ENCODE results near the gene SUFU. TPM values are rescaled to one million over a fixed set of nuclear protein-coding genes. Genes with fewer than 3 reads are reported as not detected.

The SUFU gene
- total and polyA plus RNA-seq, 2 donors (not counting 1 experiment from before 2014, with no cell fraction given), result 4.8 to 13.3 TPM

- Mint-ChIP-seq H3K4me3 (no peak overlapping the region), H3K4me1 (peaks cover 36% of the 10 kb centered on the region)
Observed at GRCh38 chr10:102508506-102508905, 4.7 kb downstream of the SUFU start.

DNA sequence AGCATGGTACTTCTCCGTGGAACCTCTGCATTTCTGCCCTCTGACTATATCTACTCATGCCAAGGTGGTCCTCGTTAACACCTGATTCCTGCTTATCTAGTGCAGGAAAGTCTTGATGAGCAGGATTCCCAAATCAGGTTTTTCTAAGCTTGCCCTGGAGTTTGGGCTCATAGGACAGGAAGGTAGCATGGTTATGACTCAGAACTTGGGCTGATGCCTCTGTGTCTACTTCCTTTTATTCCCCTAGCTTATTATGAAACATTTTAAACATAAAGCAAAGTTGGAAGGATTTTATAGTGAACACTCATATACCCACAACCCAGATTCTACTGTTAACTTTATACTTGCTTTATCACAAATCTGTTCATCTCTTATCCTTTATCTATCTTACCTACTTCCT lies 5.6 kb downstream of the SUFU start:
- Histone ChIP-seq H4K20me1 (ENCODE audit: control insufficient read depth, insufficient read depth, low read length, poor library complexity, severe bottlenecking) (peaks cover 8% of the 10 kb centered on the region), H3K27ac (ENCODE audit: low read length in 2 of 2) (peak overlapping the region in 1 of 2 donors; percentile 9), H3K36me3 (replicated peaks in 1 of 2; ENCODE audit: control extremely low read depth in 1 of 2, control insufficient read depth in 1 of 2, extremely low read depth in 1 of 2, insufficient read depth in 2 of 2, low read length in 1 of 2) (peaks cover 1 to 16% of the 10 kb centered on the region in 2 experiments), H3K9me3 (ENCODE audit: control extremely low read depth in 1 of 3, control insufficient read depth in 2 of 3, insufficient read depth in 1 of 3, low read length in 2 of 3) (no peaks in the 10 kb centered on the region), H3K4me1 (ENCODE audit: control insufficient read depth in 2 of 2, insufficient read depth in 2 of 2, low read length in 2 of 2) (peaks cover 24 to 25% of the 10 kb centered on the region in 2 donors), H3K4me2 (replicated peaks; ENCODE audit: low read depth, low read length, poor library complexity, severe bottlenecking) (no peak overlapping the region), H2AFZ (ENCODE audit: insufficient read depth, low read depth, low read length, poor library complexity, severe bottlenecking) (no peak overlapping the region), H3K27me3 (replicated peaks in 1 of 4; ENCODE audit: control extremely low read depth in 1 of 4, control insufficient read depth in 3 of 4, insufficient read depth in 4 of 4, low read length in 3 of 4) (no peaks in the 10 kb centered on the region), H3K9ac (ENCODE audit: low read length) (no peak overlapping the region), H3K4me3 (ENCODE audit: control extremely low read depth in 1 of 5, extremely low read depth in 1 of 5, insufficient read depth in 1 of 5, low read depth in 2 of 5, low read length in 4 of 5) (no peak overlapping the region), H3K79me2 (ENCODE audit: control insufficient read depth, insufficient read depth, low read length) (peaks cover 59% of the 10 kb centered on the region)
- H3K9me3 Mint-ChIP-seq (ENCODE audit: insufficient read depth), result no peaks in the 10 kb centered on the region
- no peaks in the 10 kb centered on the region for H3K27me3 Mint-ChIP-seq
- DNase-seq (no peak), ATAC-seq (ENCODE audit: low read depth) (no peak)
- TF ChIP-seq, protein P1, sequence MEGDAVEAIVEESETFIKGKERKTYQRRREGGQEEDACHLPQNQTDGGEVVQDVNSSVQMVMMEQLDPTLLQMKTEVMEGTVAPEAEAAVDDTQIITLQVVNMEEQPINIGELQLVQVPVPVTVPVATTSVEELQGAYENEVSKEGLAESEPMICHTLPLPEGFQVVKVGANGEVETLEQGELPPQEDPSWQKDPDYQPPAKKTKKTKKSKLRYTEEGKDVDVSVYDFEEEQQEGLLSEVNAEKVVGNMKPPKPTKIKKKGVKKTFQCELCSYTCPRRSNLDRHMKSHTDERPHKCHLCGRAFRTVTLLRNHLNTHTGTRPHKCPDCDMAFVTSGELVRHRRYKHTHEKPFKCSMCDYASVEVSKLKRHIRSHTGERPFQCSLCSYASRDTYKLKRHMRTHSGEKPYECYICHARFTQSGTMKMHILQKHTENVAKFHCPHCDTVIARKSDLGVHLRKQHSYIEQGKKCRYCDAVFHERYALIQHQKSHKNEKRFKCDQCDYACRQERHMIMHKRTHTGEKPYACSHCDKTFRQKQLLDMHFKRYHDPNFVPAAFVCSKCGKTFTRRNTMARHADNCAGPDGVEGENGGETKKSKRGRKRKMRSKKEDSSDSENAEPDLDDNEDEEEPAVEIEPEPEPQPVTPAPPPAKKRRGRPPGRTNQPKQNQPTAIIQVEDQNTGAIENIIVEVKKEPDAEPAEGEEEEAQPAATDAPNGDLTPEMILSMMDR (IDR thresholded peaks at IDR 0.05), result no peak
- no peak for TF ChIP-seq EZH2 (IDR thresholded peaks at IDR 0.05; ENCODE audit: borderline replicate concordance, insufficient read depth, low read depth, low read length, poor library complexity, severe bottlenecking)
- H3K4me3 Mint-ChIP-seq, result no peak overlapping the region
- peaks cover 34% of the 10 kb centered on the region for H3K4me1 Mint-ChIP-seq
- ChIA-PET POLR2A (no interaction called here), CTCF (interaction anchor here (0.8 to 1.9 kb wide), 4 partner anchors 12 to 74 kb away, joined by 3 to 10 read pairs (median 4); no protein-coding TSS in a partner anchor)
- intact Hi-C loops (cut with micrococcal nuclease), result no loop called here
- WGBS (ENCODE audit: insufficient coverage), result no CpG with 5 or more reads among the region's 2 CpGs
- H3K27ac Mint-ChIP-seq, result peak overlapping the region; percentile 61

More at GRCh38 chr10:102508506-102508905, 4.7 kb downstream of the SUFU start:
- H3K4me3 ChIP-seq (ENCODE audit: control extremely low read depth in 1 of 5, extremely low read depth in 1 of 5, insufficient read depth in 1 of 5, low read depth in 2 of 5, low read length in 4 of 5), result no peak overlapping the region
- H4K20me1 ChIP-seq (ENCODE audit: control insufficient read depth, insufficient read depth, low read length, poor library complexity, severe bottlenecking), result peaks cover 8% of the 10 kb centered on the region
- DNase-seq (no peak), ATAC-seq (ENCODE audit: low read depth) (no peak)
- H3K36me3 ChIP-seq (replicated peaks in 1 of 2; ENCODE audit: control extremely low read depth in 1 of 2, control insufficient read depth in 1 of 2, extremely low read depth in 1 of 2, insufficient read depth in 2 of 2, low read length in 1 of 2), result peaks cover 1 to 16% of the 10 kb centered on the region in 2 experiments
- peaks cover 25 to 28% of the 10 kb centered on the region in 2 donors for H3K4me1 ChIP-seq (ENCODE audit: control insufficient read depth in 2 of 2, insufficient read depth in 2 of 2, low read length in 2 of 2)
- no peaks in the 10 kb centered on the region for H3K9me3 ChIP-seq (ENCODE audit: control extremely low read depth in 1 of 3, control insufficient read depth in 2 of 3, insufficient read depth in 1 of 3, low read length in 2 of 3)
- H3K27me3 Mint-ChIP-seq, result no peaks in the 10 kb centered on the region
- POLR2A ChIA-PET, result no interaction called here
- CTCF ChIA-PET, result interaction anchor here (0.8 to 1.9 kb wide), 5 partner anchors 12 to 78 kb away, joined by 3 to 10 read pairs (median 4); no protein-coding TSS in a partner anchor
- H3K79me2 ChIP-seq (ENCODE audit: control insufficient read depth, insufficient read depth, low read length), result peaks cover 59% of the 10 kb centered on the region
- H3K9ac ChIP-seq (ENCODE audit: low read length), result no peak overlapping the region
- H3K27me3 ChIP-seq (replicated peaks in 1 of 4; ENCODE audit: control extremely low read depth in 1 of 4, control insufficient read depth in 3 of 4, insufficient read depth in 4 of 4, low read length in 3 of 4), result no peaks in the 10 kb centered on the region
- intact Hi-C loops (cut with micrococcal nuclease), result no loop called here
- peak overlapping the region; percentile 15 for H3K27ac Mint-ChIP-seq
- TF ChIP-seq, protein P1 (IDR thresholded peaks at IDR 0.05), result no peak
- TF ChIP-seq EZH2 (IDR thresholded peaks at IDR 0.05; ENCODE audit: borderline replicate concordance, insufficient read depth, low read depth, low read length, poor library complexity, severe bottlenecking), result no peak
- H3K4me2 ChIP-seq (replicated peaks; ENCODE audit: low read depth, low read length, poor library complexity, severe bottlenecking), result no peak overlapping the region
- H2AFZ ChIP-seq (ENCODE audit: insufficient read depth, low read depth, low read length, poor library complexity, severe bottlenecking), result no peak overlapping the region
- no peaks in the 10 kb centered on the region for H3K9me3 Mint-ChIP-seq (ENCODE audit: insufficient read depth)
- H3K27ac ChIP-seq (ENCODE audit: low read length in 2 of 2), result no peak overlapping the region
- WGBS (ENCODE audit: insufficient coverage), result no CpG with 5 or more reads among the region's 1 CpG

Measured in B cell (primary cell).